ENCODE data around the gene PELI2. TPM values are rescaled to one million over a fixed set of nuclear protein-coding genes. Genes with fewer than 3 reads are reported as not detected.

PELI2 gene
- total and polyA plus RNA-seq, 8 donors: 6.0 to 46.6 (median 32.6) TPM

DNA sequence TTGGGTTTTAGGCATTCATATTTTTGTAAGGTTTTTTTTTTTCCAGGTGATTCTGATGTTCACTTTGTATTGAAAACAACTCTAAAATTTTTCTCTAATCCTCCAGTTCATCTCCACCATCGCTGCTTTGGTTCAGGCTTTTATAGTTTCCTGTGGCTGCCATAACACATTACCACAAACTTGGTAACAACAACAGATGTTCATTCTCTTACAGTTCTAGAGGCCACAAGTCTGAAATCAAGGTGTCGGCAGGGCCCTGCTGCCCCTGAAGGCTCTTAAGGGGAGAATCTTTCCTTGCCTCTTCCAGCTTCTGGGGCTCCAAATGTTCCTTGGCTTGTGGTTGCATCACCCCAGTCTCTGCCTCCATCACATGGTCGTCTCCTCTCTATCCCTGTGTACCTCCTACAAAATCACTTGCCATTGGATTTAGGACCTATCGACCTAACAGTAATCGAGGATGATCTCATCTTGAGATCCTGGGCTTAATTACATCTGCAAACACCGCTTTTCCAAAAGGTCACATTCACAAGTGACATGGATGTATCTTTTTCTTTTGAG, 55.2 kb downstream of the PELI2 start:
- 88 to 89% methylated on average over 6 of the region's 6 CpGs for WGBS, 2 donors
- no peak for DNase-seq
- no peak for FAIRE-seq
- Histone ChIP-seq H3K27ac (peak overlapping the region in 3 of 4 donors; percentile 40 to 76 (median 53)), H3K4me3 (no peak overlapping the region), H3K27me3 (no peaks in the 10 kb centered on the region), H3K4me1 (peaks cover 35 to 64% (median 40%) of the 10 kb centered on the region in 3 donors), H3K9me3 (no peaks in the 10 kb centered on the region), H3K36me3 (no peaks in the 10 kb centered on the region)
- intact Hi-C loops (cut with DNase I): no loop called here
- no peak for ATAC-seq
- TF ChIP-seq, protein P1, sequence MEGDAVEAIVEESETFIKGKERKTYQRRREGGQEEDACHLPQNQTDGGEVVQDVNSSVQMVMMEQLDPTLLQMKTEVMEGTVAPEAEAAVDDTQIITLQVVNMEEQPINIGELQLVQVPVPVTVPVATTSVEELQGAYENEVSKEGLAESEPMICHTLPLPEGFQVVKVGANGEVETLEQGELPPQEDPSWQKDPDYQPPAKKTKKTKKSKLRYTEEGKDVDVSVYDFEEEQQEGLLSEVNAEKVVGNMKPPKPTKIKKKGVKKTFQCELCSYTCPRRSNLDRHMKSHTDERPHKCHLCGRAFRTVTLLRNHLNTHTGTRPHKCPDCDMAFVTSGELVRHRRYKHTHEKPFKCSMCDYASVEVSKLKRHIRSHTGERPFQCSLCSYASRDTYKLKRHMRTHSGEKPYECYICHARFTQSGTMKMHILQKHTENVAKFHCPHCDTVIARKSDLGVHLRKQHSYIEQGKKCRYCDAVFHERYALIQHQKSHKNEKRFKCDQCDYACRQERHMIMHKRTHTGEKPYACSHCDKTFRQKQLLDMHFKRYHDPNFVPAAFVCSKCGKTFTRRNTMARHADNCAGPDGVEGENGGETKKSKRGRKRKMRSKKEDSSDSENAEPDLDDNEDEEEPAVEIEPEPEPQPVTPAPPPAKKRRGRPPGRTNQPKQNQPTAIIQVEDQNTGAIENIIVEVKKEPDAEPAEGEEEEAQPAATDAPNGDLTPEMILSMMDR (IDR thresholded peaks at IDR 0.05): no peak

DNA sequence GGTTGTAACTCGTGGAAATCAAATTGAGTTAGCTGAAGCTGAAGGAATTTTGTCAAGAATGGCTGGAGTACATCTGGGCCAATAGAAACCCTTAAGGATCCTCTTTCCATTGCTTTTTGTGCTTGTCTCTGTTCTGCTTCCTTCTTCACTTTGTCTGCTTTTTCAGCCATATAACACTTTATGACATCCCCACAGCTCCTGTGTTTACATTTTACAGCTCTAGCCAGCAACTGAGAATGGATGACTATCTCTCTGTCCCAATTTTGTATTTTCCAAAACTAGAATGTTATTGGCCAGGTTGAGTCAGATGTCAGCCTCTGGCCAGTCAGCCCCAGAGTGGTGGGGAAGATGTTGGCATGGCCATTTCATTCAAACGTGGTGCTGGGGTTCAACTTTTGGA, 57.6 kb downstream of the PELI2 start:
- H3K36me3 ChIP-seq: no peaks in the 10 kb centered on the region
- 45 to 50% methylated on average over 2 of the region's 2 CpGs for WGBS, 2 donors
- intact Hi-C loops (cut with DNase I): no loop called here
- TF ChIP-seq, protein P1 (IDR thresholded peaks at IDR 0.05): no peak
- peaks cover 35 to 70% (median 45%) of the 10 kb centered on the region in 3 donors for H3K4me1 ChIP-seq
- no peak overlapping the region for H3K4me3 ChIP-seq
- no peak for DNase-seq
- FAIRE-seq: no peak
- peak overlapping the region in 2 of 4 donors; percentile 61 to 77 for H3K27ac ChIP-seq
- ATAC-seq: no peak
- no peaks in the 10 kb centered on the region for H3K27me3 ChIP-seq
- H3K9me3 ChIP-seq: no peaks in the 10 kb centered on the region

- Histone ChIP-seq H3K4me3 (no peak overlapping the region), H3K36me3 (no peaks in the 10 kb centered on the region), H3K4me1 (peaks cover 37 to 71% (median 47%) of the 10 kb centered on the region in 3 donors), H3K9me3 (no peaks in the 10 kb centered on the region), H3K27me3 (no peaks in the 10 kb centered on the region), H3K27ac (peak overlapping the region in 3 of 4 donors; percentile 11 to 77 (median 61))
- TF ChIP-seq, protein P1 (IDR thresholded peaks at IDR 0.05): no peak
- peak in 2 of 6 donors; percentile 57 to 63 for DNase-seq
- ATAC-seq: peak; percentile 60 to 84 (median 76)
- intact Hi-C loops (cut with DNase I): no loop called here
- FAIRE-seq: no peak
- 40 to 47% methylated on average over 3 of the region's 3 CpGs for WGBS, 2 donors
Observed at GRCh38 chr14:56176530-56176929, 58.3 kb downstream of the PELI2 start.

- Histone ChIP-seq H3K4me3 (no peak overlapping the region), H3K27ac (peak overlapping the region; percentile 10 to 77 (median 36)), H3K27me3 (no peaks in the 10 kb centered on the region), H3K9me3 (no peaks in the 10 kb centered on the region), H3K4me1 (peaks cover 35 to 72% (median 44%) of the 10 kb centered on the region in 3 donors), H3K36me3 (no peaks in the 10 kb centered on the region)
- intact Hi-C loops (cut with DNase I): no loop called here
- FAIRE-seq (no peak), ATAC-seq (peak in 2 of 4 donors; percentile 10 to 26), DNase-seq (peak in 1 of 6 donors; percentile 48)
- WGBS, 2 donors: 47 to 52% methylated on average over 2 of the region's 2 CpGs
- TF ChIP-seq, protein P1 (IDR thresholded peaks at IDR 0.05): no peak
Observed at GRCh38 chr14:56177036-56177435, 58.8 kb downstream of the PELI2 start.
